HEK293 (cell line): ENCODE measurements around the gene HMGN1.

ENCODE experiments used
- CTCF ChIA-PET: fragments of 350-600 bp; formaldehyde crosslinking; extraction: SDS; loops from one replicate; lab custom pipeline; 2021; ENCODE audit warnings: antibody characterized with exemption; lab: Yijun Ruan, JAX
- POLR2A ChIA-PET: fragments of 300-600 bp; formaldehyde crosslinking; extraction: SDS; loops from one replicate; lab custom pipeline; 2020; ENCODE audit warnings: antibody characterized with exemption, inconsistent platforms; lab: Yijun Ruan, JAX
- H3K27ac ChIP-seq: fragments of 200-500 bp; sonication (Bioruptor generic); 2 replicates; pipeline ENCODE4 v1.5.1; 2014; ENCODE audit warnings: low read depth, low read length, control low read depth, inconsistent platforms; ENCODE audit errors: extremely low read depth
- H3K36me3 ChIP-seq, 2 experiments: fragments of 200-500 bp in 1 of 2; sonication (Bioruptor generic) in 1 of 2; 1 replicate in 1 of 2; 2 replicates in 1 of 2; pipeline ENCODE4 v1.5.1; 2014 to 2017; ENCODE audit warnings: inconsistent platforms in 2 of 2, low read length in 2 of 2; ENCODE audit not compliant: control insufficient read depth in 2 of 2, insufficient read depth in 1 of 2
- H3K4me1 ChIP-seq: fragments of 200-500 bp; sonication (Bioruptor generic); 2 replicates; pipeline ENCODE4 v1.5.1; 2014; ENCODE audit warnings: mild to moderate bottlenecking, low read length, inconsistent platforms; ENCODE audit not compliant: control insufficient read depth, insufficient read depth
- H3K4me3 ChIP-seq: 2 replicates; pipeline ENCODE4 v1.5.1; 2011; ENCODE audit warnings: low read depth, mild to moderate bottlenecking, control low read depth, low read length, moderate library complexity
- H3K9me3 ChIP-seq: fragments of 200-500 bp; sonication (Bioruptor generic); 2 replicates; pipeline ENCODE4 v1.5.1; 2014; ENCODE audit warnings: low read depth, low read length, inconsistent platforms; ENCODE audit not compliant: control insufficient read depth, insufficient read depth
- BCL11A ChIP-seq: fragments of 450-650 bp; formaldehyde crosslinking; IDR thresholded peaks from 2 replicates; pipeline ENCODE4 v1.5.1; 2016; ENCODE audit warnings: low read depth, missing biosample characterization, missing genetic modification characterization
- EGR2 ChIP-seq: fragments of 450-650 bp; formaldehyde crosslinking; IDR thresholded peaks from 2 replicates; pipeline ENCODE4 v1.5.1; 2016; ENCODE audit warnings: low read depth, missing biosample characterization, missing genetic modification characterization
- HOXA7 ChIP-seq: sonication (generic); formaldehyde crosslinking; IDR thresholded peaks from 2 replicates; pipeline ENCODE4 v1.8.1; 2022; ENCODE audit warnings: missing genetic modification reagents, borderline replicate concordance
- KLF1 ChIP-seq: fragments of 450-650 bp; formaldehyde crosslinking; IDR thresholded peaks from 2 replicates; pipeline ENCODE4 v1.5.1; 2016; ENCODE audit warnings: missing biosample characterization, missing genetic modification characterization
- KLF16 ChIP-seq: fragments of 450-650 bp; formaldehyde crosslinking; IDR thresholded peaks from 2 replicates; pipeline ENCODE4 v1.5.1; 2017; ENCODE audit warnings: missing biosample characterization, missing genetic modification characterization
- MZF1 ChIP-seq: fragments of 450-650 bp; formaldehyde crosslinking; IDR thresholded peaks from 2 replicates; pipeline ENCODE4 v1.5.1; 2017; ENCODE audit warnings: missing biosample characterization, missing genetic modification characterization, borderline replicate concordance
- SP7 ChIP-seq: fragments of 450-650 bp; formaldehyde crosslinking; IDR thresholded peaks from 2 replicates; pipeline ENCODE4 v1.5.1; 2016; ENCODE audit warnings: missing biosample characterization, missing genetic modification characterization
- ZFHX2 ChIP-seq: fragments of 450-650 bp; formaldehyde crosslinking; conservative IDR thresholded peaks from 2 replicates; pipeline ENCODE4 v1.5.1; 2016; ENCODE audit warnings: missing biosample characterization, missing genetic modification characterization
- ZNF292 ChIP-seq: fragments of 450-650 bp; formaldehyde crosslinking; IDR thresholded peaks from 2 replicates; pipeline ENCODE4 v1.5.1; 2016; ENCODE audit warnings: low read depth, missing biosample characterization, missing genetic modification characterization, borderline replicate concordance
- ZNF350 ChIP-seq: fragments of 450-650 bp; formaldehyde crosslinking; IDR thresholded peaks from 2 replicates; pipeline ENCODE4 v1.5.0; 2017; ENCODE audit warnings: missing biosample characterization, mild to moderate bottlenecking, missing genetic modification characterization
- ZNF37A ChIP-seq: fragments of 450-650 bp; IDR thresholded peaks from 2 replicates; pipeline ENCODE4 v1.5.1; 2018; ENCODE audit warnings: missing biosample characterization, missing genetic modification characterization
- ZNF398 ChIP-seq: fragments of 450-650 bp; formaldehyde crosslinking; IDR thresholded peaks from 2 replicates; pipeline ENCODE4 v1.5.1; 2017; ENCODE audit warnings: missing biosample characterization, missing genetic modification characterization
- ZNF473 ChIP-seq: fragments of 450-650 bp; formaldehyde crosslinking; IDR thresholded peaks from 2 replicates; pipeline ENCODE4 v1.5.1; 2017; ENCODE audit warnings: missing biosample characterization, missing genetic modification characterization
- ZNF624 ChIP-seq: fragments of 450-650 bp; formaldehyde crosslinking; IDR thresholded peaks from 2 replicates; pipeline ENCODE4 v1.5.1; 2017; ENCODE audit warnings: missing biosample characterization, missing genetic modification characterization
- ZNF692 ChIP-seq: fragments of 450-650 bp; formaldehyde crosslinking; IDR thresholded peaks from 2 replicates; pipeline ENCODE4 v1.5.1; 2016; ENCODE audit warnings: missing biosample characterization, missing genetic modification characterization
- ZNF76 ChIP-seq: fragments of 450-650 bp; formaldehyde crosslinking; IDR thresholded peaks from 2 replicates; pipeline ENCODE4; 2016; ENCODE audit warnings: low read depth, missing biosample characterization, missing genetic modification characterization, borderline replicate concordance
- TF ChIP-seq, protein P1 (sequence below): fragments of 450-650 bp; formaldehyde crosslinking; IDR thresholded peaks from 2 replicates; pipeline ENCODE4 v1.5.1; 2016; ENCODE audit warnings: missing biosample characterization, missing genetic modification characterization
- TF ChIP-seq, protein P2 (sequence below): sonication (generic); formaldehyde crosslinking; IDR thresholded peaks from 2 replicates; pipeline ENCODE4 v1.8.1; 2022; ENCODE audit warnings: mild to moderate bottlenecking, moderate library complexity, missing genetic modification reagents
- TF ChIP-seq, protein P3 (sequence below): fragments of 450-650 bp; formaldehyde crosslinking; IDR thresholded peaks from 2 replicates; pipeline ENCODE4 v1.5.1; 2017; ENCODE audit warnings: missing biosample characterization, missing genetic modification characterization
- TF ChIP-seq, protein P4 (sequence below): fragments of 450-650 bp; formaldehyde crosslinking; IDR thresholded peaks from 2 replicates; pipeline ENCODE4 v1.5.1; 2017; ENCODE audit warnings: missing biosample characterization, missing genetic modification characterization
- TF ChIP-seq, protein P5 (sequence below): fragments of 450-650 bp; formaldehyde crosslinking; optimal IDR thresholded peaks from 2 replicates; pipeline ENCODE3; 2016; ENCODE audit warnings: missing biosample characterization, mild to moderate bottlenecking, missing genetic modification characterization
- TF ChIP-seq, protein P6 (sequence below): fragments of 450-650 bp; formaldehyde crosslinking; IDR thresholded peaks from 2 replicates; pipeline ENCODE4 v1.5.1; 2017; ENCODE audit warnings: missing biosample characterization, missing genetic modification characterization

The HMGN1 gene

DNA sequence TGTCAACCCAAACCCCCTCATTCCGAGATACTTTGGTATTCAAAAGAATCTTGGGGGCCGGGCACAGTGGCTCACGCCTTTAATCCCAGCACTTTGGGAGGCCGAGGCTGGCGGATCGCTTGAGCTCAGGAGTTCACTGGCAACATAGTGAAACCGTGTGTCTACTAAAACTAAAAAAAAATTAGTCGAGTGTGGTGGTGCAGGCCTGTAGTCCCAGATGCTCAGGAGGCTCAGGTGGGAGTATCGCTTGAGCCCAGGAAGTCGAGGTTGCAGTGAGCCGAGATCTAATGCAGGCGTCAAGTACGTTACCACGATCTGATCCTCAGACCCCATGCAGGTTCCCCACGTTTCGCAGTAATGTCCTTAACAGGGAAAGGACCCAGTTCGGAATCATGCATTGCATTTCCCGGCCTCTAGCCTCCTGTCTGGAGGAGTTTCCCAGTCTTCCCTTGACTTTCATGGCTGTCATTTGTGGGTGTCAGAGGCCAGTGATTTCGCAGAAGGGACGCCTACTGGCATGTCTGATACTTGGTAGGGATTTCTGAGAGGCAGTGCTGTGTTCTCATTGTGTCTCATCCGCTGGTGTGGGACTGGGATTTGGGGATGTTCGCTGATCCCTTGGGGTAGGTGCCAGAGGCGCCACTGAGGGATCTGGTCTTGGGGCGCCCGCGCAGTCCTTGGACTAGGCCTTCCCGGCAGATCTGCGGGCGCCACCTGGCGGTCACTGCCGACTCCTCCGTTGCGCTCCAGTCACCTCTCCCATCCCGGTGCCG, 39.3 kb upstream of the HMGN1 start:
- H3K4me1 ChIP-seq = peaks cover 14% of the 10 kb centered on the region
- H3K36me3 ChIP-seq = peaks cover under 1 to 28% of the 10 kb centered on the region in 2 experiments; a peak in 2 of 3 replicates
- H3K27ac ChIP-seq = peak overlapping the region; percentile 65
- no peaks in the 10 kb centered on the region for H3K9me3 ChIP-seq
- ChIA-PET CTCF (interaction anchor here (0.6 to 1.7 kb wide), 23 partner anchors 8 to 207 kb away, joined by 3 to 16 read pairs (median 4); partner anchors contain the start of gene HMGN1), POLR2A (interaction anchor here (0.7 to 3.2 kb wide), 17 partner anchors 31 to 204 kb away, joined by 3 to 33 read pairs (median 4); partner anchors contain the start of genes BRWD1, HMGN1, LCA5L and PSMG1)
- H3K4me3 ChIP-seq = peak overlapping the region; percentile 30
- TF ChIP-seq ZNF692 (tag by site-specific recombination) (peak; percentile 85), ZFHX2 (tag by site-specific recombination) (peak; percentile 57; the same call in 1 of the 2 replicates), HOXA7 (CRISPR knock-in tag) (no peak), BCL11A (no peak), ZNF624 (peak; percentile 75), ZNF398 (tag by site-specific recombination) (no peak; the same call in 1 of the 2 replicates), SP7 (tag by site-specific recombination) (peak; percentile 79), ZNF76 (peak; percentile 66; the same call in 1 of the 2 replicates), EGR2 (tag by site-specific recombination) (peak; percentile 57), ZNF292 (no peak), KLF1 (tag by site-specific recombination) (0 out of 2 replicates have a peak, but pooled peaks have one; percentile 18), ZNF350 (tag by site-specific recombination) (no peak), KLF16 (tag by site-specific recombination) (peak; percentile 62; the same call in 1 of the 2 replicates), MZF1 (tag by site-specific recombination) (peak; percentile 95; the same call in 1 of the 2 replicates), ZNF473 (tag by site-specific recombination) (no peak), ZNF37A (tag by site-specific recombination) (no peak)
- TF ChIP-seq, protein P1, sequence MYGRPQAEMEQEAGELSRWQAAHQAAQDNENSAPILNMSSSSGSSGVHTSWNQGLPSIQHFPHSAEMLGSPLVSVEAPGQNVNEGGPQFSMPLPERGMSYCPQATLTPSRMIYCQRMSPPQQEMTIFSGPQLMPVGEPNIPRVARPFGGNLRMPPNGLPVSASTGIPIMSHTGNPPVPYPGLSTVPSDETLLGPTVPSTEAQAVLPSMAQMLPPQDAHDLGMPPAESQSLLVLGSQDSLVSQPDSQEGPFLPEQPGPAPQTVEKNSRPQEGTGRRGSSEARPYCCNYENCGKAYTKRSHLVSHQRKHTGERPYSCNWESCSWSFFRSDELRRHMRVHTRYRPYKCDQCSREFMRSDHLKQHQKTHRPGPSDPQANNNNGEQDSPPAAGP (tag by site-specific recombination) = peak; percentile 85
- TF ChIP-seq, protein P2, sequence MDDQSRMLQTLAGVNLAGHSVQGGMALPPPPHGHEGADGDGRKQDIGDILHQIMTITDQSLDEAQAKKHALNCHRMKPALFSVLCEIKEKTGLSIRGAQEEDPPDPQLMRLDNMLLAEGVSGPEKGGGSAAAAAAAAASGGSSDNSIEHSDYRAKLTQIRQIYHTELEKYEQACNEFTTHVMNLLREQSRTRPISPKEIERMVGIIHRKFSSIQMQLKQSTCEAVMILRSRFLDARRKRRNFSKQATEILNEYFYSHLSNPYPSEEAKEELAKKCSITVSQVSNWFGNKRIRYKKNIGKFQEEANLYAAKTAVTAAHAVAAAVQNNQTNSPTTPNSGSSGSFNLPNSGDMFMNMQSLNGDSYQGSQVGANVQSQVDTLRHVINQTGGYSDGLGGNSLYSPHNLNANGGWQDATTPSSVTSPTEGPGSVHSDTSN = peak; percentile 61; the same call in 1 of the 2 replicates
- TF ChIP-seq, protein P3, sequence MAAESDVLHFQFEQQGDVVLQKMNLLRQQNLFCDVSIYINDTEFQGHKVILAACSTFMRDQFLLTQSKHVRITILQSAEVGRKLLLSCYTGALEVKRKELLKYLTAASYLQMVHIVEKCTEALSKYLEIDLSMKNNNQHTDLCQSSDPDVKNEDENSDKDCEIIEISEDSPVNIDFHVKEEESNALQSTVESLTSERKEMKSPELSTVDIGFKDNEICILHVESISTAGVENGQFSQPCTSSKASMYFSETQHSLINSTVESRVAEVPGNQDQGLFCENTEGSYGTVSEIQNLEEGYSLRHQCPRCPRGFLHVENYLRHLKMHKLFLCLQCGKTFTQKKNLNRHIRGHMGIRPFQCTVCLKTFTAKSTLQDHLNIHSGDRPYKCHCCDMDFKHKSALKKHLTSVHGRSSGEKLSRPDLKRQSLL (tag by site-specific recombination) = no peak
- TF ChIP-seq, protein P4, sequence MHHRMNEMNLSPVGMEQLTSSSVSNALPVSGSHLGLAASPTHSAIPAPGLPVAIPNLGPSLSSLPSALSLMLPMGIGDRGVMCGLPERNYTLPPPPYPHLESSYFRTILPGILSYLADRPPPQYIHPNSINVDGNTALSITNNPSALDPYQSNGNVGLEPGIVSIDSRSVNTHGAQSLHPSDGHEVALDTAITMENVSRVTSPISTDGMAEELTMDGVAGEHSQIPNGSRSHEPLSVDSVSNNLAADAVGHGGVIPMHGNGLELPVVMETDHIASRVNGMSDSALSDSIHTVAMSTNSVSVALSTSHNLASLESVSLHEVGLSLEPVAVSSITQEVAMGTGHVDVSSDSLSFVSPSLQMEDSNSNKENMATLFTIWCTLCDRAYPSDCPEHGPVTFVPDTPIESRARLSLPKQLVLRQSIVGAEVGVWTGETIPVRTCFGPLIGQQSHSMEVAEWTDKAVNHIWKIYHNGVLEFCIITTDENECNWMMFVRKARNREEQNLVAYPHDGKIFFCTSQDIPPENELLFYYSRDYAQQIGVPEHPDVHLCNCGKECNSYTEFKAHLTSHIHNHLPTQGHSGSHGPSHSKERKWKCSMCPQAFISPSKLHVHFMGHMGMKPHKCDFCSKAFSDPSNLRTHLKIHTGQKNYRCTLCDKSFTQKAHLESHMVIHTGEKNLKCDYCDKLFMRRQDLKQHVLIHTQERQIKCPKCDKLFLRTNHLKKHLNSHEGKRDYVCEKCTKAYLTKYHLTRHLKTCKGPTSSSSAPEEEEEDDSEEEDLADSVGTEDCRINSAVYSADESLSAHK = peak; percentile 43; the same call in 1 of the 2 replicates
- TF ChIP-seq, protein P5, sequence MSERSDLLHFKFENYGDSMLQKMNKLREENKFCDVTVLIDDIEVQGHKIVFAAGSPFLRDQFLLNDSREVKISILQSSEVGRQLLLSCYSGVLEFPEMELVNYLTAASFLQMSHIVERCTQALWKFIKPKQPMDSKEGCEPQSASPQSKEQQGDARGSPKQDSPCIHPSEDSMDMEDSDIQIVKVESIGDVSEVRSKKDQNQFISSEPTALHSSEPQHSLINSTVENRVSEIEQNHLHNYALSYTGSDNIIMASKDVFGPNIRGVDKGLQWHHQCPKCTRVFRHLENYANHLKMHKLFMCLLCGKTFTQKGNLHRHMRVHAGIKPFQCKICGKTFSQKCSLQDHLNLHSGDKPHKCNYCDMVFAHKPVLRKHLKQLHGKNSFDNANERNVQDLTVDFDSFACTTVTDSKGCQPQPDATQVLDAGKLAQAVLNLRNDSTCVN (tag by site-specific recombination) = peak; percentile 71
- TF ChIP-seq, protein P6, sequence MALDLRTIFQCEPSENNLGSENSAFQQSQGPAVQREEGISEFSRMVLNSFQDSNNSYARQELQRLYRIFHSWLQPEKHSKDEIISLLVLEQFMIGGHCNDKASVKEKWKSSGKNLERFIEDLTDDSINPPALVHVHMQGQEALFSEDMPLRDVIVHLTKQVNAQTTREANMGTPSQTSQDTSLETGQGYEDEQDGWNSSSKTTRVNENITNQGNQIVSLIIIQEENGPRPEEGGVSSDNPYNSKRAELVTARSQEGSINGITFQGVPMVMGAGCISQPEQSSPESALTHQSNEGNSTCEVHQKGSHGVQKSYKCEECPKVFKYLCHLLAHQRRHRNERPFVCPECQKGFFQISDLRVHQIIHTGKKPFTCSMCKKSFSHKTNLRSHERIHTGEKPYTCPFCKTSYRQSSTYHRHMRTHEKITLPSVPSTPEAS = peak; percentile 21; the same call in 1 of the 2 replicates
